ENCODE results near the gene ETV6. TPM values are rescaled to one million over a fixed set of nuclear protein-coding genes. Genes with fewer than 3 reads are reported as not detected.

Gene ETV6
- 10 to 100 TPM in 9 of 10 donors, 1 to 10 TPM in 1; 8.5 to 33.5 (median 15.9) TPM for total RNA-seq
- polyA plus RNA-seq = 1 to 10 TPM; 2.7 to 4.8 TPM
- long read RNA-seq, donor 1, full-length matches to known transcripts = 6 of 9 reads
- long read RNA-seq, donor 1, partial matches to known transcripts = 2 of 9 reads
- long read RNA-seq, donor 1, other reads (novel, unspliced or antisense) = 1 of 9 reads
- long read RNA-seq, donor 2, full-length matches to known transcripts = 13 of 23 reads
- long read RNA-seq, donor 2, partial matches to known transcripts = 4 of 23 reads
- long read RNA-seq, donor 2, other reads (novel, unspliced or antisense) = 6 of 23 reads
- long read RNA-seq, donor 3, full-length matches to known transcripts = 1 of 14 reads
- long read RNA-seq, donor 3, partial matches to known transcripts = 4 of 14 reads
- long read RNA-seq, donor 3, other reads (novel, unspliced or antisense) = 9 of 14 reads

DNA sequence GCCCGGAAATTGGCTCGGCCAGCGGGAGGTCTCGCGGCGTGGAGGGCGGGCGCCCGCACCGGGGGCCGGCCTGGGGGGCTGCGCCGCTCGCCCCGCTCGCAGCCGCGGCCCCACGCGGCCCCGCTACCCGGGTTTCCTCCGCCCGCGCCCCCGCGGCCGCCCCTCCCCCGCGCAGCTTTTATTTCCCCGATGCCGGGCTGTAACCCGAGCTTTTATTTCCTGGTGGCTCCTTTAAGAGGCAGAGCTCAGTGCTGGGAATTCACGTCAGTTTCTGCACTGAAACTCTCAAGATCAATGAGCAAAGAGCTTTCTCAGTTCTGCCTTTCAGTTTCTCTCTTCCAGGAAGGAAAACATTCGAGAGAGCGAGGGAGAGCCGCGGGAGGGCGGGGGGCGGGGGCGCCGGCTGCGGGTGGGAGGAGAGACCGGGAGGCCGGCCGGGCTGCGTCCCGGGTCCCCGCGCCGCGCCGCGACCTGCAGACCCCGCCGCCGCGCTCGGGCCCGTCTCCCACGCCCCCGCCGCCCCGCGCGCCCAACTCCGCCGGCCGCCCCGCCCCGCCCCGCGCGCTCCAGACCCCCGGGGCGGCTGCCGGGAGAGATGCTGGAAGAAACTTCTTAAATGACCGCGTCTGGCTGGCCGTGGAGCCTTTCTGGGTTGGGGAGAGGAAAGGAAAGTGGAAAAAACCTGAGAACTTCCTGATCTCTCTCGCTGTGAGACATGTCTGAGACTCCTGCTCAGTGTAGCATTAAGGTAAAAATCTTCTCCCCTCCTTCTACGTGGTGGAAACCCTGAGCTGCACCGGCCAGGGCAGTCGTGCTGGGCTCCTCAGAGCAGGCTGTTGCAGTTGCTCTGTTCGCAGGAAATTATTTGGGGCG lies at the start of gene ETV6:
TSS of gene ETV6 (plus strand) at position 262 of the 873 bp plus-strand sequence. CDS start at position 716, 454 bp downstream.
- TF ChIP-seq, protein P1, sequence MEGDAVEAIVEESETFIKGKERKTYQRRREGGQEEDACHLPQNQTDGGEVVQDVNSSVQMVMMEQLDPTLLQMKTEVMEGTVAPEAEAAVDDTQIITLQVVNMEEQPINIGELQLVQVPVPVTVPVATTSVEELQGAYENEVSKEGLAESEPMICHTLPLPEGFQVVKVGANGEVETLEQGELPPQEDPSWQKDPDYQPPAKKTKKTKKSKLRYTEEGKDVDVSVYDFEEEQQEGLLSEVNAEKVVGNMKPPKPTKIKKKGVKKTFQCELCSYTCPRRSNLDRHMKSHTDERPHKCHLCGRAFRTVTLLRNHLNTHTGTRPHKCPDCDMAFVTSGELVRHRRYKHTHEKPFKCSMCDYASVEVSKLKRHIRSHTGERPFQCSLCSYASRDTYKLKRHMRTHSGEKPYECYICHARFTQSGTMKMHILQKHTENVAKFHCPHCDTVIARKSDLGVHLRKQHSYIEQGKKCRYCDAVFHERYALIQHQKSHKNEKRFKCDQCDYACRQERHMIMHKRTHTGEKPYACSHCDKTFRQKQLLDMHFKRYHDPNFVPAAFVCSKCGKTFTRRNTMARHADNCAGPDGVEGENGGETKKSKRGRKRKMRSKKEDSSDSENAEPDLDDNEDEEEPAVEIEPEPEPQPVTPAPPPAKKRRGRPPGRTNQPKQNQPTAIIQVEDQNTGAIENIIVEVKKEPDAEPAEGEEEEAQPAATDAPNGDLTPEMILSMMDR (IDR thresholded peaks at IDR 0.05) = no peak

DNA sequence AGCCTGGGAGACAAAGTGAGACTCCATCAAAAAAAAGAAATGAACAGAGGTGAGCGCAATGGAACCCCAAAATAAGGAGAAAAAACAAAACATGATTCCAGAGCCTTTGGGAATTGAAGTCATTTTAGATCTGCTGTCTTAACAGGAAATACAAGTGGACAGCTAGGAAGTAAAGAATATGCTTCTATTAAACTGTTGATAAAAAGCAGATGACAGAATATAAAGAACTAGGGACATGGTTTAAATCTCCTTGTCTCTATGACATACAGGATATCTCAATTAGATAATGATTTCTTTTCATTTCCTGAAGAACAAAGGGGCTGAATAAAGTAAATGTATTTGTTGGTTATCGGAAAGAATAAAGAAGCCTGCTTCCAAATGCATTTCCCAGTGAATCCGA lies 49.3 kb upstream of the ETV6 start:
- H3K27me3 ChIP-seq = no peaks in the 10 kb centered on the region
- H3K27ac ChIP-seq = no peak overlapping the region
- ATAC-seq (no peak), DNase-seq (no peak)
- intact Hi-C loops (cut with DNase I) = no loop called here
- H3K36me3 ChIP-seq = no peaks in the 10 kb centered on the region
- TF ChIP-seq, protein P1 (IDR thresholded peaks at IDR 0.05) = no peak
- H3K4me3 ChIP-seq = no peak overlapping the region
- H3K9me3 ChIP-seq = no peaks in the 10 kb centered on the region
- WGBS, 2 donors = 54 to 65% methylated on average over 3 of the region's 3 CpGs
- peaks cover 0 to 22% (median 0%) of the 10 kb centered on the region in 9 donors for H3K4me1 ChIP-seq

More for the DNA sequence above, at the start of gene ETV6:
- DNase-seq = peak; percentile 68 to 82
- H3K27ac ChIP-seq = peak within 1 kb of the TSS; percentile 92 to 99 (median 98)
- H3K27me3 ChIP-seq = no peaks in the 10 kb centered on the region
- peak; percentile 20 to 70 (median 46) for ATAC-seq
- 0 to 1% methylated on average over 82 to 86 of the region's 86 CpGs for WGBS, 2 donors
- no peaks in the 10 kb centered on the region for H3K36me3 ChIP-seq
- peaks cover 7 to 43% (median 36%) of the 10 kb centered on the region in 9 donors for H3K4me1 ChIP-seq
- peak within 1 kb of the TSS; percentile 56 to 94 (median 88) for H3K4me3 ChIP-seq
- intact Hi-C loops (cut with DNase I) = loop anchor here in 9 of 10 donors (2.0 to 10.0 kb wide), 24 partner anchors 55 to 383 kb away; no protein-coding TSS in a partner anchor
- peaks cover 0 to 9% (median 0%) of the 10 kb centered on the region in 11 donors for H3K9me3 ChIP-seq

DNA sequence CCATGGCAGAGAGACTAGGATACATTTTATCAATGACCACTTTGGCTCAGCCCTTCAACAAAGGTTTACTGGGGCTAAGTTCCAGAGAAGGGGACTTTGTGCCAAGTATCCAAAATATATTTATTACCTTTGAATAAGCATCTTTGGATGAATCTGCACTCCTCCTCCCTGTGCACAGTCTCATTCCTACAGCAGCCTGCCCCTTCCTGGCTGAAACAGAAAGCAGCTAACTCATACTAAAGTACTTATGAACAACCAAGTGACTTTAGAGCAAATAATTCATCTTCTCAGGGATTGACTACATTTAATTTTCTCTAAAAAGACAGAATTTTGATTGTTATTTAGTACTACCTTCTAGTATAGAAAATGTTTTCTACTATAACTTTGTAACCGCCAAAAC lies 47.8 kb upstream of the ETV6 start:
- Histone ChIP-seq H3K4me1 (peaks cover 0 to 10% (median 0%) of the 10 kb centered on the region in 9 donors), H3K36me3 (no peaks in the 10 kb centered on the region), H3K4me3 (no peak overlapping the region), H3K27ac (no peak overlapping the region), H3K27me3 (no peaks in the 10 kb centered on the region), H3K9me3 (no peaks in the 10 kb centered on the region)
- intact Hi-C loops (cut with DNase I) = no loop called here
- TF ChIP-seq, protein P1 (IDR thresholded peaks at IDR 0.05) = no peak
- no peak for ATAC-seq
- no peak for DNase-seq
- 92 to 96% methylated on average over 1 of the region's 1 CpG for WGBS, 2 donors
